Ascending aorta (tissue), 2 donors: ENCODE results near the gene ZNF778. TPM values are rescaled to one million over a fixed set of nuclear protein-coding genes. Genes with fewer than 3 reads are reported as not detected.
A peak's percentile ranks its signal among the peaks of the same experiment; 100 is the strongest.

Experiments used
- DNase-seq, 2 donors: peaks; one replicate each; pipeline ENCODE4 v3.0.0-alpha.2; 2019; ENCODE audit warnings: low spot score in 2 of 2
- H3K27ac ChIP-seq, 2 donors: fragments of 200-600 bp; sonication (generic); one replicate each; pipeline ENCODE4 v1.5.1; 2016 to 2017; ENCODE audit warnings: mild to moderate bottlenecking in 1 of 2
- H3K27me3 ChIP-seq: fragments of 200-600 bp; sonication (generic); one replicate; pipeline ENCODE4 v1.5.1; 2017
- H3K36me3 ChIP-seq, 2 donors: fragments of 200-600 bp; sonication (generic); one replicate each; pipeline ENCODE4 v1.5.1; 2016
- H3K4me1 ChIP-seq, 2 donors: fragments of 200-600 bp; sonication (generic); one replicate each; pipeline ENCODE4 v1.5.1; 2016 to 2017; ENCODE audit warnings: mild to moderate bottlenecking in 1 of 2
- H3K4me3 ChIP-seq, 2 donors: fragments of 200-600 bp; sonication (generic); one replicate each; pipeline ENCODE4 v1.5.1; 2016 to 2017; ENCODE audit warnings: mild to moderate bottlenecking in 1 of 2
- H3K9me3 ChIP-seq, 2 donors: fragments of 200-600 bp; sonication (generic); one replicate each; pipeline ENCODE4 v1.5.1; 2016
- CTCF ChIP-seq, 3 experiments: fragments of 200-600 bp in 2 of 3; fragments of 450-650 bp in 1 of 3; sonication (generic) in 2 of 3; IDR thresholded peaks; one replicate each; pipeline ENCODE4 v1.5.1; 2016 to 2019; ENCODE audit warnings: antibody characterized with exemption in 3 of 3, mild to moderate bottlenecking in 1 of 3, moderate library complexity in 1 of 3
- intact Hi-C: fragments of 100-400 bp; cut with DNase I; formaldehyde crosslinking; loops from one replicate; pipeline ENCODE4 v1.15.1; 2023
- total RNA-seq: library from RNA; depleted of rRNA; stranded (reverse); fragments of >200 nt; gene quantifications from one replicate; pipeline ENCODE4 v1.1.0, GENCODE V29; 2016

Gene ZNF778
- total RNA-seq, 1 donor from 2014 or later: 1.5 TPM

- Histone ChIP-seq H3K27me3 (peaks cover 18% of the 10 kb centered on the region), H3K9me3 (no peaks in the 10 kb centered on the region), H3K4me1 (peaks cover 6 to 8% of the 10 kb centered on the region in 2 donors), H3K4me3 (peak within 1 kb of the TSS; percentile 33 to 49), H3K36me3 (no peaks in the 10 kb centered on the region), H3K27ac (no peak within 1 kb of the TSS)
- TF ChIP-seq CTCF (IDR thresholded peaks at IDR 0.05): no peak
- intact Hi-C loops: no loop called here
- DNase-seq: peak; percentile 55 to 87
These were observed 46.0 kb upstream of the ZNF778 start, which contains the start of gene CDH15 for GRCh38 chr16:89171216-89172170. Gene CDH15, plus strand, starts transcription at chr16:89171748. Its CDS starts 84 bp downstream, at chr16:89171832.

- H3K36me3 ChIP-seq: no peaks in the 10 kb centered on the region
- H3K4me3 ChIP-seq: no peak overlapping the region
- no peak for DNase-seq
- intact Hi-C loops: no loop called here
- no peaks in the 10 kb centered on the region for H3K9me3 ChIP-seq
- TF ChIP-seq CTCF (IDR thresholded peaks at IDR 0.05): no peak
- peaks cover 18% of the 10 kb centered on the region for H3K27me3 ChIP-seq
- H3K4me1 ChIP-seq: peaks cover 6 to 8% of the 10 kb centered on the region in 2 donors
- no peak overlapping the region for H3K27ac ChIP-seq
These were observed 45.4 kb upstream of the ZNF778 start for GRCh38 chr16:89172171-89172527.

GRCh38 chr16:89172528-89173173 lies 44.9 kb upstream of the ZNF778 start:
- TF ChIP-seq CTCF (IDR thresholded peaks at IDR 0.05): no peak
- no peak overlapping the region for H3K27ac ChIP-seq
- H3K4me3 ChIP-seq: no peak overlapping the region
- peaks cover 6 to 8% of the 10 kb centered on the region in 2 donors for H3K4me1 ChIP-seq
- H3K36me3 ChIP-seq: no peaks in the 10 kb centered on the region
- no peaks in the 10 kb centered on the region for H3K9me3 ChIP-seq
- DNase-seq: no peak
- intact Hi-C loops: no loop called here
- peaks cover 18% of the 10 kb centered on the region for H3K27me3 ChIP-seq

- intact Hi-C loops: no loop called here
- no peak overlapping the region for H3K27ac ChIP-seq
- no peaks in the 10 kb centered on the region for H3K9me3 ChIP-seq
- no peak for TF ChIP-seq CTCF (IDR thresholded peaks at IDR 0.05)
- no peak for DNase-seq
- no peak overlapping the region for H3K4me3 ChIP-seq
- H3K27me3 ChIP-seq: peaks cover 13% of the 10 kb centered on the region
- H3K4me1 ChIP-seq: peaks cover 6 to 8% of the 10 kb centered on the region in 2 donors
- H3K36me3 ChIP-seq: no peaks in the 10 kb centered on the region
These were observed 44.2 kb upstream of the ZNF778 start for GRCh38 chr16:89173174-89173921.

- peaks cover 6 to 8% of the 10 kb centered on the region in 2 donors for H3K4me1 ChIP-seq
- DNase-seq: no peak
- H3K9me3 ChIP-seq: no peaks in the 10 kb centered on the region
- no peak for TF ChIP-seq CTCF (IDR thresholded peaks at IDR 0.05)
- H3K27ac ChIP-seq: no peak overlapping the region
- no peak overlapping the region for H3K4me3 ChIP-seq
- H3K36me3 ChIP-seq: no peaks in the 10 kb centered on the region
- intact Hi-C loops: no loop called here
- H3K27me3 ChIP-seq: peaks cover 6% of the 10 kb centered on the region
These were observed 43.3 kb upstream of the ZNF778 start for GRCh38 chr16:89174055-89174827.
